HG03139 (cell line): ENCODE measurements around the gene PDE2A.

Source experiments
- ATAC-seq: cut with Tn5 transposase; IDR thresholded peaks from one replicate; pipeline ENCODE4 v1.9.1; 2021; ENCODE audit not compliant: unreplicated experiment

The PDE2A gene

DNA sequence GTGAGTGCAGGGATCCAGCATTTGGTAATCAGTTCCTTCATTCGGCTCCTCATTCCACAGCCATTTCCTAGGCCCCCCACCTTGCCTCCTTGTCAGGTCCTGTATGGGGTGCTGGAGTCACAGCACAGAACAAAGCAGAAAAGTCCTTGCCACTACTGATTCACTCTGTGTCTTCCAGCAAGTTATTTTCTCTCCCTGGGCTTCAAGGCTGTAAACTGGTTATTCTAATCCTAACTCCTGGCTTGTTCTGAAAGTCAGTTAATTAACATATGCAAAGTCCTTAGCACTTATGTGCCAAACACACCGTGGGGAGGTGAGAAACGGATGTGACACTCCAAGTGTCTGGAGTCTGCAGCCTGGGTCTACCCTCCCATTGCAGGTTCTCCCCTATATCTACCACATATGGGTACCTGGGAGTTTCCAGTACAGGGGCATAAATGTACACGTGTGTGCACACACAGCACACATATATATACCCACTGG, 30.6 kb upstream of the PDE2A start:
- ATAC-seq, result no peak

- no peak for ATAC-seq
Measured at GRCh38 chr11:72704028-72704782, 30.0 kb upstream of the PDE2A start.

DNA sequence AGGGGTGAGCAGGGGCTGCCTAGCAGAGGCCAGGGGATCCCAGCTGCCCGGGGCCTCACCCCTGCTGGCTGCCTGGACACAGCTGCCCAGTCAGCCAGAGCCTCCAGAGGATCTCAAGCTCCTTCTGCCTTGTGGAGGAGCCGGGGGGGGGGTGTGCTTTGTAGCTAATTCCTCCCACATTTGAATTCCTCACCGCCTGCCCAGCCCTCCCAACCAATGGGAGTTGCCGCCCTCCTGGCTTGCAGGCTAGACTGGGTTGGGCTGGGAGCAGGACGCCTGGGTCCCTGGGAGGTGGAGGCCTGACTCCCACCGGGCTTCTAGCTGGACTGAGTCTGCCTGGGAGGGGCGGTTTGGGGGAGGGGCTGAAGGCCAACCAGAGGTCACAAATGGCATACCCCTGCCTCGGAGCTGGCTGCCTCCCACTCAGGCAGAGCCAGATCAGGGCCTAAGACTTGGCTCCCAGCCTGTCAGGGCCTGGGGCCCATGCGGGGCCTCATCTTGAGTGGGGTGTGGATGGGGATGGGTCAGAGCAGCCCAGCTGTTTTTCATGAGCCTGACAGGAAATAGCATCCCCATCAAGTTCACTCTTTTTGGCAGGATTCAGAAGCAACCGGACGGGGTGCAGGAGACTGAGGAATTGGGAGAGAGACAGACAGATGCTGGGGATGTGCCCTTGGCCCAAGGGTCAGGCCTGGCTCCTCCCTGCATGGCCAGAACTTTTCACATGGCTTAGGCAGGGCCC, 29.2 kb upstream of the PDE2A start:
- no peak for ATAC-seq

- no peak for ATAC-seq
Measured at GRCh38 chr11:72702577-72703241, 28.5 kb upstream of the PDE2A start.

- no peak for ATAC-seq
Measured at GRCh38 chr11:72702096-72702495, 27.9 kb upstream of the PDE2A start.

DNA sequence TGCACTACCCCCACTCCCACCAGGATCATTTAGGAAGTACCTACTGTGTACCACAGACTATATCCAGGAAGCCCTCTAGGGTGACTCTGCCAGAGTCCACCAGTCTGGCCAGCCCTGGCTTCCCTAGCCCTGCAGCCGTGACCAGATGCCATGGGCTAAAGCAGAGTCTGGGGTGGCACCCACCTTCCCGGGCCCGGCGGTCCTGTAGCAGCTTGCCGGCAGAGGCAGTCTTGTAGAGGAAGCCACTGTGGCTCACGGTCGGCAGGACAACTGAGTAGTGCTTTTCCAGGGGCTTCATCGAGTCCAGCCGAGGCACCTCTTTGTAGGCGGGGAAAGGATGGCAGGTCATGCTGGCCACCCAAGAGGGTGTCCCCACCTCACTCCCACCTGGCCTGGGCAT, 27.2 kb upstream of the PDE2A start:
- no peak for ATAC-seq

GRCh38 chr11:72700146-72700545, 25.9 kb upstream of the PDE2A start:
- ATAC-seq, result no peak

DNA sequence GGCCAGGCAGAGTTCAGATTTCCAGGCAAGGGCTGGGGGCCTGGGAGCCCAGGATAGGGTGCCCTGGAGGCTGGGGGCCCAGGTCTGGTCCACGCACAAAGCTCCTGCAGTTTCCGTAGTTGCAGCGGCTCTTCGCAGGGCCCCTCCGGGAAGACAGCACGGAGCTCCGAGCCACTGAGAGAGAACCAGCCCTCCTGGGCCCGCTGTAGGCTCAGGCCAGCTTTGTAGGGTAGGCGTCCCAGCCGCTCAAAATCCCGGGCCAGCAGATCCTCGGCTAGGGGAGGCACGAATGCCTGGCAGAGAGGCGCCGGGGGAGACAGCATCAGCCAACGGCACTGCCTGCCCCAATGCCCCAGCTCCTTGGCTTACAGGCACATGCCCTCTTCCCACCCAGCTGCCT, 23.6 kb upstream of the PDE2A start:
- ATAC-seq, result no peak

DNA sequence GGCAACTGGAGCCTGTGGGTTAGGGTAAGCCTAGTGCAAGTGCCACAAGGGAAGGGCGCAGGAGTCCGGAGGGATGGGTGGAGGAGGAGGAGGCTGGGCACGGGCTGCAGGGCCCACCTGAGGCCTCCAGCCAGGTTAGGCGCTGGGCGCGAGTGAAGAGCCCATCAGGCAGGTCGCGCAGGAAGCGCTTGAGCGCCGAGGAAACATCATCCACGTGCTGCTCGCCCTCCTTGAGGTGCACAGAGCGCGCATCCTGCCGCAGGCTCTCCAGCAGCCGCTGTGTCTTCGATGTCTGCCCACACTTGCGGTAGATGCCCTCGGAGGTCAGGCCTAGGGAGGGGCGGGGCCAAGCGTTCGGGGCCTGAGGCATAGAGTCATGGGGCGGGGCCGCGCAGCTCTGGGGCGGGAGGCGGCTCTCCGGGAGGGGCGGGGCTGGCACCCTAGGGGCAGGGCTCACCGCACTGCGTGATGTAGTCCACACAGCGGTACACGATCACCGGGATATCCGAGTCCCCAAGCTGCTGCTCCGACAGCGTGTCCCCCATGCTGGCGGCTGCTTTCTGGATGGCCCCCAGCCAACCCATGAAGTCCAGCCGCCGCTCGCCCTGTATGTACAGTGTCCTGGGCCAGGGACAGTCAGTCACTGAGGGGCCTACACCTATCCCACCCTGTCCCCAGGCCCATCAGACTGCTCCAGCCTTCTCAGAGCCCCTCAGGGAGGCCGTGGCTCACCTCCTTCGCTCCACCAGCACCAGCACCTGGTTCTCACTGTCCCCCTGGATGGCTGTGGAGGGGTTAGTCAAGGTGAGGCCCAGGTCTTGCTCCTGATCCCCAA, 22.9 kb upstream of the PDE2A start:
- ATAC-seq, result no peak

DNA sequence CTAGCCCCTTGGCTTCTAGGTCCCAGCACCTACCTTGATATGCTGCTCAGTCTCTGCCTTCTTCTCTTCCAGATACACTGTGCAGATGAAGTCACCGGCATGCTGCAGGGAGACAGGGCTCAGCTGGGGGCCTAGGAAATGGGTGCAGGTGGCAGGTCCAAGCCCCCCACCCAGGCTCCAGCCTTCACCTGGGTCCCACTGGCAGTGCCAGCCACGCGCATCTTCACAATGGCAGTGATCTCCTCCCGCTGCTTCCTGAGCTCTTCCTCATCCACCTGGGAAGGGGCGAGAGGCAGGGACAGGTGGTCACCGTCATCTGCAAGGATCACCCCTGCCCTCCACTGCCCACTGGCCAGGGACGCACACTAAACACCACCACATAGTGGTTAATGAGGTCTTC, 21.1 kb upstream of the PDE2A start:
- no peak for ATAC-seq

GRCh38 chr11:72693271-72693968, 19.2 kb upstream of the PDE2A start:
- ATAC-seq, result no peak

DNA sequence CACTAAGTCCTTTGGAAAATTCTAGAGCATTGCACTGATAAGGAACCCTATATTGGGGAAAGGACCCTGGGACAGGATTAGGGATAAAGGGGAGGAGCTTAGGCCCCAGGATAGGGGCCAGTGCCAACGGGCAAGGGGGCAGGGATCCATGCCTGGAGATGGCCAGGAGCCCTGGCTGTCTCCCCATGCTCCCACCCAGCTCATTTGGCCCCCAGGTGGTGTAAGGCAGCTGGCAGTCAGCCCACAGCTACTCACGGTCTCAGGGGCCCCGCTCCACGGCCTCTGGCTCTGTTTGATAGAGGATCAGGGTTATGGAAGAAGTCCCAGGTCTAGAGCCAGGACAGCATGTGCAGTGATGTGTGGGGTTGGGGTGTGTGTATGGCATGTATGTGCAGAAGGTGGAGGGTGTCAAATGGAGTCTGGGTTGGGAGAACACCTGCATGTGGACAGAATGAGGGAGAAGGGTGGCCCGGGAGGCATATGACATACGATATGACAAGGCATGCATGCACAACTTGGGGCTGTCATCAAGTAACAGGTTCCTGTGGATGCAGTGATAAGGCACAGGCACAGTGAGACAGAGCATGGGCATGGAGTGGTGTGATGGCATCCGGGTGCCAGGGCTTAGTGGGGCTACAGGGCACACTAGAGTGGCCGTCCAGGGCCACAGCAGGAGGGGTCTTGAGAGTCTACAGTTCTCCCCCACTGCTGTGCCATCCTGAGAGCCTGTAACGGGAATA, 18.4 kb upstream of the PDE2A start:
- ATAC-seq, result no peak

- no peak for ATAC-seq
Measured at GRCh38 chr11:72690166-72690565, 15.9 kb upstream of the PDE2A start.

DNA sequence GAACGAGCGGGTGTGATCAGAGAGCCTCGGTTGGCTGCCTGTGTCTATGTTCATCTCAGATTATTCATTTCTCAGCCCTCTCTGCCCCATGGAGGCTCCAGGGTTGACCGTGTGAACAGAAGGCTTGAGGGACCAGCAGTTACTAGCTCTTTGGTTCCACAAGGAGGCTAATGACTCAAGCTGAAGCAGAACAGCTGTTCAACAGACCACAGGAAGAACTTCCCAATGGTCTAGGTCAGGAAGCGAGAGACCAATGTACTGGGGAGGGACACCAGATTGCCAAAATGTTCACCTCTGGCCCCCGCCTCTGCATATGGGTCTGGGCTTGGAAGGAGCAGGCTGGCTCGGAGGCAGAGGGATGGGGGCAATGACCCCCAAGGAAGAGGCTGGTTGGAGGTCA, 14.7 kb upstream of the PDE2A start:
- ATAC-seq, result no peak

GRCh38 chr11:72688486-72688885, 14.3 kb upstream of the PDE2A start:
- no peak for ATAC-seq

- no peak for ATAC-seq
Measured at GRCh38 chr11:72687326-72687725, 13.1 kb upstream of the PDE2A start.

- ATAC-seq, result no peak
Measured at GRCh38 chr11:72686639-72687220, 12.5 kb upstream of the PDE2A start.

- no peak for ATAC-seq
Measured at GRCh38 chr11:72685560-72686480, 11.6 kb upstream of the PDE2A start.
